Body of pancreas (tissue), 4 donors: Measurements from ENCODE around the gene RPP21. TPM values are rescaled to one million over a fixed set of nuclear protein-coding genes. Genes with fewer than 3 reads are reported as not detected.

Experiments used
- ATAC-seq: fragments of 150-250 bp; one replicate; pipeline ENCODE4 v1.9.1; 2016
- DNase-seq, 4 donors: peaks; one replicate each; pipeline ENCODE4 v3.0.0-alpha.2; 2019
- H3K27ac ChIP-seq, 4 donors: fragments of 200-600 bp; sonication (generic); 1 replicate in 3 of 4; 2 replicates in 1 of 4; pipeline versions ENCODE4 v1.5.1 to v1.6.1; 2016 to 2019; ENCODE audit warnings: mild to moderate bottlenecking in 1 of 4, mixed read lengths in 1 of 4, moderate library complexity in 1 of 4
- H3K27me3 ChIP-seq, 2 donors: fragments of 200-600 bp; sonication (generic); one replicate each; pipeline ENCODE4 v1.6.0; 2016; ENCODE audit warnings: mild to moderate bottlenecking in 1 of 2
- H3K36me3 ChIP-seq, 2 donors: fragments of 200-600 bp; sonication (generic); replicated peaks in 1 of 2; 2 replicates each; pipeline ENCODE4 v1.5.1; 2016; ENCODE audit warnings: low read depth in 2 of 2; ENCODE audit not compliant: insufficient read depth in 1 of 2
- H3K4me1 ChIP-seq: fragments of 200-600 bp; sonication (generic); one replicate; pipeline ENCODE4 v1.6.0; 2016
- H3K4me3 ChIP-seq, 2 donors: fragments of 200-600 bp; sonication (generic); 1 replicate in 1 of 2; 2 replicates in 1 of 2; pipeline ENCODE4 v1.5.1; 2016 to 2019
- H3K9me3 ChIP-seq, 3 donors: fragments of 200-600 bp; sonication (generic); 1 replicate in 2 of 3; 2 replicates in 1 of 3; pipeline ENCODE4 v1.5.1; 2016
- CTCF ChIP-seq, 7 experiments: fragments of 450-650 bp in 4 of 7; fragments of 200-600 bp in 3 of 7; sonication (generic) in 3 of 7; IDR thresholded peaks; one replicate each; pipeline ENCODE4 v1.5.1; 2016 to 2019; ENCODE audit warnings: antibody characterized with exemption in 7 of 7
- POLR2A ChIP-seq, 3 donors: fragments of 450-650 bp; IDR thresholded peaks; one replicate each; pipeline ENCODE4 v1.6.1; 2016; ENCODE audit warnings: antibody characterized with exemption in 3 of 3, mild to moderate bottlenecking in 2 of 3
- WGBS, 2 donors: methylation state at CpG; one replicate each; pipeline ENCODE4 v1.1.5; 2017; 5-methylcytosine and 5-hydroxymethylcytosine counted together
- intact Hi-C: fragments of 100-400 bp; cut with DNase I; formaldehyde crosslinking; loops from one replicate; pipeline ENCODE4 v1.15.1; 2023
- total RNA-seq, 2 donors: library from RNA; depleted of rRNA; stranded (reverse); fragments of >200 nt; gene quantifications; one replicate each; pipeline ENCODE4 v1.1.0, GENCODE V29; 2016

The RPP21 gene
- 10 to 100 TPM; 52.1 to 77.6 TPM for total RNA-seq

GRCh38 chr6:30344868-30345671 is at the start of gene RPP21:
Gene RPP21, plus strand, starts transcription at chr6:30345156. Its CDS starts 16 bp downstream, at chr6:30345172.
- Histone ChIP-seq H3K4me3 (peak within 1 kb of the TSS; percentile 73 to 94), H3K4me1 (peaks cover 12% of the 10 kb centered on the region), H3K27me3 (no peaks in the 10 kb centered on the region), H3K36me3 (peaks cover 0 to 7% of the 10 kb centered on the region in 2 donors), H3K9me3 (no peaks in the 10 kb centered on the region), H3K27ac (peak within 1 kb of the TSS; percentile 56 to 91 (median 81))
- WGBS, 2 donors: 2 to 11% methylated on average over 5 to 61 of the region's 64 CpGs
- peak; percentile 97 for ATAC-seq
- no peak for TF ChIP-seq CTCF (IDR thresholded peaks at IDR 0.05)
- TF ChIP-seq POLR2A (IDR thresholded peaks at IDR 0.05): peak; percentile 77 to 93 (median 93)
- DNase-seq: peak; percentile 84 to 88 (median 86)
- intact Hi-C loops: no loop called here

- intact Hi-C loops: no loop called here
- Histone ChIP-seq H3K36me3 (peaks cover 0 to 20% of the 10 kb centered on the region in 2 donors), H3K27ac (no peak overlapping the region), H3K9me3 (no peaks in the 10 kb centered on the region), H3K4me3 (no peak overlapping the region), H3K4me1 (no peaks in the 10 kb centered on the region), H3K27me3 (no peaks in the 10 kb centered on the region)
- ATAC-seq (no peak), DNase-seq (no peak)
- TF ChIP-seq POLR2A (IDR thresholded peaks at IDR 0.05): no peak
- no peak for TF ChIP-seq CTCF (IDR thresholded peaks at IDR 0.05)
- WGBS, 2 donors: 100% methylated on average over 2 of the region's 2 CpGs
Observed at GRCh38 chr6:30295837-30296236, 49.1 kb upstream of the RPP21 start.

DNA sequence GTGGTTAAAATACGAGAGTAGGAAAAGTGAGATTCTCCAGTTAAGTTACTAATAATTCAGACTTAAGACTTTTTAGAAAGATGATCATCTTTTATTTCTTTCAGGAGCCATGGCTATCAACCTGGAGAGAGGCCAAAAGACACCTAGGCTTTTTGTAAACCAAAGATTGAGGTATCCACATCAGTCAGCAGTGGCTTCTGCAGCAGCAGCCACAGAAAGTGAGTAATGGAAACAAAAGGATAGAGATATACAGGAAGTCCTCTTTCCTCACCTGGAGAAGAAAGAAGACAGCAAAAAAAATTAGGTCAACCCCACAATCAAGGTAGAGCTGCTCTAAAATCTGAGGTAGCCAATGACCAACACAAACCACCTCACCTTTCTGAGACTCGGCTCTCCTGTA is 41.0 kb upstream of the RPP21 start:
- 94 to 98% methylated on average over 2 of the region's 2 CpGs for WGBS, 2 donors
- no peak for DNase-seq
- H3K27me3 ChIP-seq: no peaks in the 10 kb centered on the region
- no peaks in the 10 kb centered on the region for H3K9me3 ChIP-seq
- H3K27ac ChIP-seq: no peak overlapping the region
- H3K4me1 ChIP-seq: no peaks in the 10 kb centered on the region
- no peak for ATAC-seq
- TF ChIP-seq CTCF (IDR thresholded peaks at IDR 0.05): no peak
- no peak for TF ChIP-seq POLR2A (IDR thresholded peaks at IDR 0.05)
- H3K4me3 ChIP-seq: no peak overlapping the region
- intact Hi-C loops: no loop called here
- no peaks in the 10 kb centered on the region for H3K36me3 ChIP-seq

DNA sequence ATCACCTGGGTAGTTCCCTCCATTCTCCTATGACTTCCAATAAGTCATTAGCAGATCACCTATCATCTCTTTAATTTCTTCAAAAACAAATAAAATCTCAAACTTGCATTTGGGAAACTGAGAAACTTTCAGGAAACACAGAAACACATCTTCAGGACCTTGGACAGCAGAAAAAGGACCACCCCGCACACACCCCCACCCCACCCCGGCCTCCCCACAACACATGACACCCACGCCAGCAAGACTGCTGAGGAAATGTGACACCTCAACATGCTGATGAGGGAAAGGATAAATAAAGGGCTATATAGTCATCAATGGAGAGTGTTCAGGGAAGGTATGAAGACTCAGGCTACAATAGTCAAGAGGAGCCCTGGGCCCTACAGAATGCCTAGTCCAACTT is 33.9 kb upstream of the RPP21 start:
- ATAC-seq (no peak), DNase-seq (no peak)
- no peaks in the 10 kb centered on the region for H3K36me3 ChIP-seq
- H3K4me3 ChIP-seq: no peak overlapping the region
- H3K27me3 ChIP-seq: no peaks in the 10 kb centered on the region
- H3K4me1 ChIP-seq: no peaks in the 10 kb centered on the region
- H3K27ac ChIP-seq: no peak overlapping the region
- WGBS, 2 donors: 92 to 97% methylated on average over 3 of the region's 3 CpGs
- intact Hi-C loops: no loop called here
- no peaks in the 10 kb centered on the region for H3K9me3 ChIP-seq
- no peak for TF ChIP-seq CTCF (IDR thresholded peaks at IDR 0.05)
- no peak for TF ChIP-seq POLR2A (IDR thresholded peaks at IDR 0.05)

- TF ChIP-seq POLR2A (IDR thresholded peaks at IDR 0.05): no peak
- WGBS, 2 donors: 44 to 100% methylated on average over 1 of the region's 1 CpG
- H3K27ac ChIP-seq: no peak overlapping the region
- no peaks in the 10 kb centered on the region for H3K9me3 ChIP-seq
- no peaks in the 10 kb centered on the region for H3K36me3 ChIP-seq
- no peak overlapping the region for H3K4me3 ChIP-seq
- DNase-seq (no peak), ATAC-seq (no peak)
- intact Hi-C loops: no loop called here
- H3K4me1 ChIP-seq: no peaks in the 10 kb centered on the region
- no peaks in the 10 kb centered on the region for H3K27me3 ChIP-seq
Observed at GRCh38 chr6:30311671-30312070, 33.3 kb upstream of the RPP21 start.
